ENCODE measurements around the gene GPR153.

- TF ChIP-seq, protein P1, sequence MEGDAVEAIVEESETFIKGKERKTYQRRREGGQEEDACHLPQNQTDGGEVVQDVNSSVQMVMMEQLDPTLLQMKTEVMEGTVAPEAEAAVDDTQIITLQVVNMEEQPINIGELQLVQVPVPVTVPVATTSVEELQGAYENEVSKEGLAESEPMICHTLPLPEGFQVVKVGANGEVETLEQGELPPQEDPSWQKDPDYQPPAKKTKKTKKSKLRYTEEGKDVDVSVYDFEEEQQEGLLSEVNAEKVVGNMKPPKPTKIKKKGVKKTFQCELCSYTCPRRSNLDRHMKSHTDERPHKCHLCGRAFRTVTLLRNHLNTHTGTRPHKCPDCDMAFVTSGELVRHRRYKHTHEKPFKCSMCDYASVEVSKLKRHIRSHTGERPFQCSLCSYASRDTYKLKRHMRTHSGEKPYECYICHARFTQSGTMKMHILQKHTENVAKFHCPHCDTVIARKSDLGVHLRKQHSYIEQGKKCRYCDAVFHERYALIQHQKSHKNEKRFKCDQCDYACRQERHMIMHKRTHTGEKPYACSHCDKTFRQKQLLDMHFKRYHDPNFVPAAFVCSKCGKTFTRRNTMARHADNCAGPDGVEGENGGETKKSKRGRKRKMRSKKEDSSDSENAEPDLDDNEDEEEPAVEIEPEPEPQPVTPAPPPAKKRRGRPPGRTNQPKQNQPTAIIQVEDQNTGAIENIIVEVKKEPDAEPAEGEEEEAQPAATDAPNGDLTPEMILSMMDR (IDR thresholded peaks at IDR 0.05): no peak
- TF ChIP-seq POLR2A (IDR thresholded peaks at IDR 0.05): no peak
Measured at GRCh38 chr1:6237093-6237492, 23.8 kb downstream of the GPR153 start.
